GM21717 (cell line): ENCODE results near the gene LAMB3.
"Not testable (repeated sequence)": the region's sequence is repeated elsewhere in the genome, so short reads cannot be mapped to it uniquely, and the experiment has no call there.

Experiments
- ATAC-seq: cut with Tn5 transposase; IDR thresholded peaks from one replicate; pipeline ENCODE4 v1.9.1; 2021; ENCODE audit warnings: mild to moderate bottlenecking, moderate library complexity; ENCODE audit not compliant: unreplicated experiment

LAMB3 gene

DNA sequence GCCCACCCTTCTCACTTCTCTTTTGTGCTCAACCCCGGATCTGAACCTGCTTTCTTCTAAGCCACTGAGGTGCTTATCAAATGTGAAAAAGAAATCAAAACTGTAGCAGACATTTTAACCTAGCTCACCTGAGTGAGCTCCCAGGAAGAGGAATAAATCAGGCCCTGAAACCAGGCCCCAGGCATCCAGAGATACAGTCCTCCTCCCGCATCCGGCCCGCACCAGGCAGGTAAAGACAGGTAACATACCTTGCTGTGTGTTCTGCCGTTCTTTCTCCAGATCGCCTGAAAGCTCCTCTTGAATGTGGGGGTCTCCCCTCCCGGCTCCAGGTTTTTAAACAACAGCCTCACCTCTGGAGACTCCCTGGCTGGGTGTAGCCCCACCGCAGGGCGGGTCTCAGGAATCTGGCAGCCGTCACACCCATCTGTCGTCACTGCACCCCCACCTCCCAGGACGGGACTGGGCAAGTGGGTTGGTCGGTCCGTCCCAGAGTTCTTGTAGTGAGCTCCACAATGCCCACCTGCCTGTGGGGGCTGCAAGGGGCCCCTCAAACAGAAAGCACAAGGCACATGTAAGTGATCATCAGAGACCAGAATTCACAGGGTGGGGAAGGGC is at the start of gene LAMB3:
Gene LAMB3 (minus strand): TSS at position 305 of the 615 bp plus-strand sequence. CDS start 1,481 bp downstream, outside the sequence.
- ATAC-seq: no peak

DNA sequence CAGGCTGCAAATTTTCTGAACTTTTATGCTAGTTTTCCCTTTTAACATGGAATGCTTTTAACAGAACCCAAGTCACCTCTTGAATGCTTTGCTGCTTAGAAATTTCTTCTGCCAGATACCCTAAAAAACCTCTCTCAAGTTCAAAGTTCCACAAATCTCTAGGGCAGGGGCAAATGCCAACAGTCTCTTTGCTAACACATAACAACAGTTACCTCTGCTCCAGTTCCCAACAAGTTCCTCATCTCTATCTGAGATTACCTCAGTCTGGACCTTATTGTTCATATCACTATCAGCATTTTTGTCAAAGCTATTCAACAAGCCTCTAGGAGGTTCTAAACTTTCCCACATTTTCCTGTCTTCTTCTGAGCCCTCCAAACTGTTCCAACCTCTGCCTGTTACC is 48.5 kb upstream of the LAMB3 start:
- not testable (repeated sequence) for ATAC-seq

DNA sequence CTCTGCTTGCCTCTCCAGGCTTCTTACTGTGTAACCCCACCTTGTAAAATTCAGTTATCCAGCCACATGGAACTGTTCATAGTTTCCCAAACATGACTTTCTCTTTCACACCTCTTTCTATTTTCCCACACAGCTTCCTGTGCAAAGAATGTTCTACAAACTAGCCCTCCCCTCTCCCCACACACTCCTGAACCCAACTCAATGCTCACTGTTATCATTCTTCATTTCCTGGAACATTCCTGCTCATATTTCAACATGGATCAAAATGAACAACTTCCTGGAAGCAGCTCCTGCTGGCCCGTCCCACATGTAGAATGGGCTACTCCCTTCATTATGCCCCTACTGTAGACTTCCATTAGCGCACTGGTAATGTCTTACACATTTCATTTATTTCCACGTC is 44.9 kb upstream of the LAMB3 start:
- no peak for ATAC-seq

DNA sequence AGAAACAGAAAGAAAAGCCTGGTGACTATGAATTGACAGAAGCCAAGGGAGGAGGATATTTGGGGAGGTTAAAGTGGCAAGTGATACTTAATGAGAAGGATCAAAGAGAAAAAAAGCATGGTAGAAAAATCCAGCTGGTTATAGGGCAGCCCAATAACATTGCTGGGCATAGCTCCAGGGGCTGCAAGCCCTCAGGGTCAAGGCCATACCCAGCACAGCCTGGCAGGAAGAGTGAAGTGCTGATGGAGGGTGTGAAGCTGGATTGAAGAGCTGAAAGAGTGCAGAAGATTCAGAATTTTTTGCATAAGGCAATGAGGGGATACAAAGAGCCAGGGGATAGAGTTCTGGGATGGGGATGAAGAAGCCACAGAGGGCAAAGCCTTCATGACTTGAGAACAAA is 44.4 kb upstream of the LAMB3 start:
- no peak for ATAC-seq

DNA sequence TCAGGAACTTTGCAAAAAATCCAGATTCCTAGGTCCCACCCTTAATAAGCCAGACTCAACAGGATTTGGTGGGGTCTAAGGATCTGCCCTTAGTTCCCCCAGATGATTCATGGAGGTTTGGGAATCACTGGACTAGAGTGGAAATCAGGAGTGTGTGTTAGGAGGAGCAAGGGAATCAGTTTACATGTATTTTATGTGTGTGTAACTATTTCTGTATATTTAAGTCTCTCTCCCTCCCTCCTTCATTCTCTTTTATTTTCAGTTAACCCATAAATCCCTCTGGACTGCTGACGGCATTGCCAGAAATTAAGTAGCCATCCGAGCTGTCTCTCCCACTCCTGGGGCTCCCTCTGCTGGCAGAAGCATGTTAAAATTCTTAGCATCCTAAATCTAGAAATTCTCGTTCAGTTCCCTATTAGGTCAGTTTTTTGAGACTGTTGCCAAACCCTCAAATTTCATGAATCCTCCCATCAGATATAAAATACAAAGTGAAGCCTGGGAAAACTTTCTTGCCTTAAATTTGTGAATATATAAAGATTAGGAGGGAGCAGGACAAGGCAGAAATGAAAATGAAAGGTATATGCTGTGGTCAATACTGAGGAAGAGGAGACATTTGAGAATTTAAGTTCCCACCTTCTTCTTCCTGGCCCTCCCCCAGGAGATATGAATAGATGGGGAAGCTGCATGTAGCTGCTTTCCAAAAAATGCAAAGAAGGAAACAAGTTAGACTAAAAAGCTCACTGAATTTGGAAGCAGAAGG is 40.7 kb upstream of the LAMB3 start:
- ATAC-seq: no peak

DNA sequence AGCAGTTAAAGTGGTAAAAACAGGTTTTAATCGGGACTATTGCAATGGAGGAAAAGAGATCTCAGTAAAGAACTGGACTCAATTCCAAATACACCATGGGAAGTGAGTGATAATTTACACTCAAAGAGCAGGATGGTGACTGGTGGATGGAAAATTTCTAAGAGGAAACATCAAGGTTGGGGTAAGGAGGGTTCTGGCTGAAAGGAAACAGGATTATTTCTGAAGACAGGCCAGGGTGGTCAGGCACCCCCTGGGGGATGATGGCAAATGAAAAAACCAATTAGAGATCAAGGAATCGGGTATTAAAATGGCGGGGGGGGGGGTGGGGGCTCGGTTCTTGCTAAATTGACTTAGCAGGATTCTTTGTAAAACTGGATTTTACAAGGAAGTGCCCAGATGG is 40.1 kb upstream of the LAMB3 start:
- ATAC-seq: no peak

DNA sequence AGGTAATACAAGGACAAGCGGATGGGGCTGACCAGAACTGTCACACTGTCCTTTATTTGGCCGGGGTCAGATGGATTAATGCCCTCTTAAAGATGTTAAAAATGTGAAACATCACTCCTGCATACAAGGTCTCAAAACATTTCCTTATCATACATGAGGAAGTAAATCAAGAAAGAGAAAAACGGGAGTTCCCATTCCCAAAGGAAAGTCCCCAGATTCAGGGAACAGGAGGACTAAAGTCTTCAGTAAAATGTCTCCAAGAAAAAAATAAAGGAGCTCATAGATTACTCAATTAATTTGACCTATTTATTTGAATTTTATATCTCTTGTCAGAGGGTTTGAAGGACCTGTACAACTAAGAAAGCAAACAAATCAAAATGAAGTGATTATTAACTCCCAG is 39.0 kb upstream of the LAMB3 start:
- ATAC-seq: no peak

DNA sequence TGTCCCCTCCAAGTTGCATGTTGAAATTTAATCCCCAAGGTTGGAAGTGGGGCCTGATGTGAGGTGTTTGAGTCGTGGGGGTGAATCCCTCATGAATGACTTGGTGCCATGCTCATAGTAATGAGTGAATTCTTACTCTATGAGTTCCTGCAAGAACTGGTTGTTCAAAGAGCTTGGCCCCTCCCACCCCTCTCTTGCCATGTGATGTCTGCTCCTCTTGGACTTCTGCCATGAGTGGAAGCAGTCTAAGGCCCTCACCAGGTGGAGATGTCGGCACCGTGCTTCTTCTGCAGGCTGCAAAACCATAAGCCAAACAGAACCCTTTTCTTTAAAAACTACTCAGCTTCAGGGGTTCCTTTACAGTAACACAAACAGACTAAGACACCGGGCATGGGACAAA is 37.3 kb upstream of the LAMB3 start:
- no peak for ATAC-seq

DNA sequence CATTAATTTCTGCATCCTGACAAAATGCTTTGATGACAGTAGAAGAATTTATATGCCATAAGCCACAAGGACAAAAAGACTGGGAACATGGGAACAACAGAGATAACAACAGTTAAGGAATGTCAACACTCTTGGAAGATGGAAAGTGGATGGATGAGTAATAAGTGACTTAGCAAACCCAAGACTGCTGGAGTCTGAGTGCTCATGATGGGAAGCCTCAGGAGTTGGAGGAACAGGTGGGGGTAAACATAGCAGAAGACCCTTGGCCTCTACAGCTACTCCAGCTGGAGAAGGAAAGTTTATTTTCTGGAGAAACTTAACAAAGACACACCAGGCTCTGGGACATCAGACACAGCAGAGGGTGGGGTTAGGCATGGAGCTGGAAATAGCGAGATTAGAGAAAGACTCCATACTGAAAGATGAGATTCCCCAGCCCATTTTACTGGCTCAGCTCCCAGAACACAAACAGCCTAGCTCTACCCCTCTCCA is 36.6 kb upstream of the LAMB3 start:
- ATAC-seq: no peak

DNA sequence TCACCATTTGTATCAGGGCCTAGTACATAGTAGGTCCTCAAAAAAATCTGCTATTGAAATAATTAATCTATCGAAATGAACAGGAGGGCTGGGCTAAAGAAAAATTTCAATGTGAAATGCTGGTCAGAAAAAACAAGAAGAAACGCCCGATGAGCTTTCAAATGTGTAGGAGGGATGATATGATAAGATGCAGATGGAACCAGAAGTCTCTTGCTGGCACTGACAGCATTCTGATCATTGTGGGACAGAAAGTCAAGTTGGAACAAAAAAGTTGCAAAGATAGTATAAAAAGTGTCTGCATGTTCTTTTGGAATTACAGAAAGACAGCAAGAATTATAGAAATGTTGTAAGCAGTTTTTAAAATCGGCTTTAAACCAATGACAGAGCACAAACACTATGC is 34.1 kb upstream of the LAMB3 start:
- ATAC-seq: peak; percentile 15

DNA sequence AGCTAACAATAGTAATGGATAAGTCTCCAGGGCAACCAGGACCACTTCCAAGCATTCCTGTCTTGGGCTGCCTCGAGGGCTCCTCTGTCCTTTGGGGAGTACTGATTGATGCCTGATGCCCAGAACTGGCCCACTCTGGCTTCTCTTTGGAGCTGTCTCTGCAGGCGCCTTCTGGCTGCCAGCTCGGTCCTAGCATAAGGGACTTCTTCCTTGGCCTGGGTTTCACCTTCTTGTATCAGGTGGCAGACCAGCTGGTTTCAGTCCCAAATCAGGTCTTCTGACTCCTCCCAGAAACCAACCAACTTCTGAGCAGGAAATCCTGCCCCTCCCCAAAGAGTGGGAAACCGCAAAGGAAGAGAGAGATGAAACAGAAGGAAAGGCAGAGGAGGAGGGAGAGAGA is 33.6 kb upstream of the LAMB3 start:
- ATAC-seq: peak; percentile 79

DNA sequence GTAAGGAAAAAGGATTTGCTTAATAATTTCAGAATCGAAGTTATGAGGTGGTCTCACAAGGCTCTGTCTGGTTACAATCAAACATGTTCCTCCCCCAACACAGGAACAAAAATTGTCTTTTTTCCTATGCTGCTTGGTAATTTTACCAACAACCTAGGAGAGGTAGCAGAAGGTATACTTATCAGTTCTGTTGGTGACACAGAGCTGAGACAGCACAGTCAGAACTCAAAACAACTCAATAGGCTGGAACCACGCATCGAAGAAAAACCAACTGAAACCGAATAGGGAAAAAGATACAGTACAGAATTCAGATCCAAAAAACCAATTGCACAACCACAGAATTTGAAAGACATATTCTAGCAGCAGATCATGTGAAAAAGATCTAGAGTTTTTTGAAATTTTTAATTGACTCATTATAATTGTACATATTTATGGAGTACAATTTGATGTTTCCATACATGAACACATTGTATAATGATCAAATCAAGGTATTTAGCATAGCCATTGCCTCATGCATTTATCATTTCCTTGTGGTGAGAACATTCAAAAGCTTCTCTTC is 26.8 kb upstream of the LAMB3 start:
- ATAC-seq: no peak

DNA sequence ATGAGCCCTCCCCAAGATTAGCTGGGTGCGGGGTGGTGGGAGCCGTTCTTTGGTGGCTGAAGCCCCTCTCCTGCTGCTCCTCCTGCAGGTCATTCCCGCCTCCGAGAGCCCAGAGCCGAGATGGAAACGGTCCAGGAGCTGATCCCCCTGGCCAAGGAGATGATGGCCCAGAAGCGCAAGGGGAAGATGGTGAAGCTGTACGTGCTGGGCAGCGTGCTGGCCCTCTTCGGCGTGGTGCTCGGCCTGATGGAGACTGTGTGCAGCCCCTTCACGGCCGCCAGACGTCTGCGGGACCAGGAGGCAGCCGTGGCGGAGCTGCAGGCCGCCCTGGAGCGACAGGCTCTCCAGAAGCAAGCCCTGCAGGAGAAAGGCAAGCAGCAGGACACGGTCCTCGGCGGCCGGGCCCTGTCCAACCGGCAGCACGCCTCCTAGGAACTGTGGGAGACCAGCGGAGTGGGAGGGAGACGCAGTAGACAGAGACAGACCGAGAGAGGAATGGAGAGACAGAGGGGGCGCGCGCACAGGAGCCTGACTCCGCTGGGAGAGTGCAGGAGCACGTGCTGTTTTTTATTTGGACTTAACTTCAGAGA is 23.4 kb upstream of the LAMB3 start:
- no peak for ATAC-seq

DNA sequence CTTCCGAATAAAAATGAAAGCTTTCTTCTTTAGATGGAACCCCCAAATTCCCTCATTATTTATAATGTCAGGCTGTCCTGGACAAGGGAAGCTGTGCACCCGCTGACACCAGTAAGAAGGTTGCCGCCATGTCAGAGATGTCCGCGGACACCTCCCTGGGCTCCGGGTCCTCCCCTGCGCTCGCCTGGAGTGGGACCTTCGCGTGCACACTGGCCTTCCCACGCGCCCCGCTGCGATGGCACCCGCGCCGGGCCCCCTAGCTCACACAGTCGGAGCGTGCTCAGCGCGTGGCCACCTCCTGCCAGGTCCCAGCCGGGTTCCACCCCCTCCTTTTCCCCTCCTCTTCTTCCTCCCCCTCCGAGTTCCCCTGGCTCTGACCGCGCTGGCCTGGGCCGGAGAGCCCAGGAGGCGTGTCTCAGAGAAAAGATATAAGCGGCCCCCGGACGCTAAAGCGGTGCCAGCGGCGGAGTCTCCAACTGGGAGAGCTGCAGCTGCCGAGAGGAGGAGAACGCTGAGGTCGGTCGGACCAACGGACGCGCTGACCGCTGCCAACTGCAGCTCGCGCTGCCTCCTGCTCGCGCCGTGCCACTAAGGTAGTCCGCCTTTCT is 22.8 kb upstream of the LAMB3 start, which contains the start of gene G0S2:
Gene G0S2 (plus strand): TSS at position 456 of the 608 bp plus-strand sequence. CDS start 273 bp downstream, outside the sequence.
- no peak for ATAC-seq

DNA sequence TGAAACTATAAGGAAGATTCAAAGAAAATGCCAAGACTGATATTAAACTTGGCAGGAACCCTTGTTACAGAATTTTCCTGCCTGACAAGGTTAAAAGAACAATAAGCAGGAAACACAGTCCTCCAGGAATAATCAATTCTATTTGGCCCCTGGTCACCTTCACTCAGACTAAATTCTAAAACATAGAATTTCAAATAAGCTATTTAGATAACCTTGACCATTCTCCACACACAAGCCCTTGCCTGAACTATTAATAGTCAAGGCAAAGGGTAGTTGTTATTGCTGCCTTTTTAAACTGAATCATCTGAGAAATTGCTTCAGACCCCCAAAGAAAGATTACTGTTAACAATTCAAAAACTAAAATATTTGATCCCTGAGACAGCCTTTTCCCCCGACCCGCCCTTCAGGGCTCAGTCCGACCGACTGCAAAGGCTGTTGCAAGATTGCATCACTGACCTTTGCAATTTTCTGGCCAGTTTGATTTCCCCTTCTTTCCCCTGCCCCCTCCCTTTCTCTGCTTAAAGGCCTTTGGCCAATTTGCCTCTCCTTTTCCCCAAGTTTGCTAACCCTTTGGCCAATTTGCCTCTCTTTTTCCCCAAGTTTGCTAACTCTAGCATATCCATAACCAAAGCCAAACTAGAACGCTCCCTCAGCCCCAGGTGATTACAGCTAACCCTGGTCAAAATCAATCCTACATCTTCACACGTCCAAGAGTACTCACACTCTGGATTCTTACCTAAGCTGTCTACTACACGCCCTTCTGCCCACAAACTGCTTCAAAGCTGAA is 21.6 kb upstream of the LAMB3 start:
- ATAC-seq: no peak

DNA sequence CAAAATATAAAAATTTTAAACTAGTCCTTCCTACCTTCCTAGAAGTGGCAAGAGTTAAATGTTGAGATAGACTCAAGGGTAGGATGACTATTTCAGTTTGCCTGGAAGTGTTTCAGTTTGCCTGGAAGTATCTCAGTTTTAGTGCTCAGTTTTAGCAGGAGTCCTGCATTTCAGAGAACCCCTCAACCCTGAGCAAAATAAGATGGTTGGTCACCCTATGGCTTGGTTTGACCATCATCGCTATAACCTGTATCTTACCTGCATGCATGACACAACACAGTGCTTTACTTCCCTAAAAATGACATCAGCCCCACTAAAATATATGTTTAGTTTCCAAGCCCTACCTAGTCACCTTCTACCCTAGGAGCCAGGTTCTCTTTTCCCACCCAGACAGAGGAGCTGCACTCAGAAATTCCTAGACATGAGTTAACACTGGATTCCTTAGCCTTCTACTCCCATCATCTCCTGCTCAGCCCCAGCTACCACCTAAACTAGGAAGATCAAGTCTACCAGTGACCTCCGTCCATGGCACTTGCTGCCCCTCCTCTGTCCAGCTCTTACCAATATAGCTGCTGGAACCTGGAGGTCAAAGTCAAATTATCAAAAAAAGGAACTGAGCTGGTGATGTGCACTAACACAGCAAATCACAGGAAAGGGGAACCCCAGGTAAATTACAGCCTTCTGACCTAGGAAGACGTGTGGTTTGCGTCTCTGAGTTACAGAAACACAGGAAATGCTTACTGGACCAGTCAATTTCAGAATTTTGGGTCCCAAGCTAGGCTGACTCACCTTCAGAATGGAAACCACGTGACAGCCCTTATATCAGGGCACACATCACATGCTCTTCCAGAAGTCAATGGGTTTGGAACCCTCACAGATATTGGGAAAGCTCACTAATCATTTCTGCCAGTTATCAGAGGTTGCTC is 20.7 kb upstream of the LAMB3 start:
- peak; percentile 95 for ATAC-seq

DNA sequence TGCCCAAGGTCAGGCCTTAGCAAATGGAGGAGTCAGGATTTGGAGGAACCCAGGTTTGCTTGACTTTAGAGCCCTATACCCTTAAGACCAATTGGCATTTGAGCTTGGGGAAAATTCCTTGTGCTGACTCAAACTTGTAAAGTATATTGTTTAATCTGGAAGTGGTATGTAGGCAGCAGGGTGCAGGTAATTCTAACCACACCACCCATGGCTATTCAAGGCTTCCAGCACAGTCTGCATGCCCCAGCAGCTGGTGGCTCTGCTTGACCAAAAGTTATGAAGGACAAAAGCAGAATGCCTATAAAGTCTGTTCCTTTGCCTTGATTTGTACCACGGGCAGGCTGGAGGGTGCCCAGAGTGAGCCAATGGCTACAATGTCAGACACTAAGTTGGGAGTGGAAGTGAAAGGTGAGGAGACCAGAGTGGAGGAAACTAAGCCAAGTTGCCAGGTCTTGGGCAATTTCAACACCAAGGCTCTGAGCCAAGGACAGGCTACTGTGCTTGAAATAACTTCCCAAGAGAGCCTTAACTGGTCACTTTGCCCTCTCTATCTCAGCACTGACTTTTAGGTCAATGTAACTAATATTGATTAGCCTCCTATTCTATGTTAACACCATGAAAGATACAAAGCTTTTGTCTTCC is 18.3 kb upstream of the LAMB3 start:
- no peak for ATAC-seq

DNA sequence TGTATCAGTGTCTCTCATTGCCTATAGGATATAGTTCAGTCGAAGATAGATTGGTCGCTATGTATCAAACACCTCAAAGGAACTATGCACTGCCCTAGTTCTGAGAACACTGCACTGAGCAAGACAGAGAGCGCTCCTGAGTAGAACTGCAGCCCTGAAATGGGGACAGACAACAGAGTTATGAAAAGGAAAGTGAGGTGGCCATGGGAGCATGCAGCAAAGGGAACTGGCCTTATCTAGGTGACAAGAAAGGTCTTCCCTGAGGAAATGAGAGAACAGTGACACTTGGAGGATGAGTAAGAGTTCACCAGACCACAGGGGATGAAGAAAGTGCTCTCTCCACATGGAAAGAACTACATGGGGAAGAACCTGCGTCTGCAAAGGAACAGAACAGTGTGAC is 15.5 kb upstream of the LAMB3 start:
- no peak for ATAC-seq

DNA sequence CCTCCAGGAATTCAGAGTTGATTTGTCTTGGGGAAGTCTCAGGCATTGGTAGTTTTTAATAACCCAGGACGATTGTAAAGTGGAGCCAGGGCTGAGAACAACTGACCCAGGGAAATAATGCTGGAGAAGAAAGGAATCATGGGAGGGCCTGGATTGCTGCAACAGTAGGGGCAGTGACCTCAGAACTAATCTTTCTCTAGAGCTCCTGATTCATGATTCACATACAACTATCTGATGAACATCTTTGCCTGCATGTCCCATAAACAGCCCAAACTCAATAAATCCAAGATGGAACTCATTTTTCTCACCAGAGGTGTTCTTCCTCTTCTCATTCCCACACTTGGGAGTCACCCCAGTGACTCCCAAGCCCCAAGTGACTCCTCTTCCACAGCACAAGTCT is 14.9 kb upstream of the LAMB3 start:
- ATAC-seq: no peak
